Lung (tissue), 12 donors: ENCODE measurements around the gene CCDC8. TPM values are rescaled to one million over a fixed set of nuclear protein-coding genes. Genes with fewer than 3 reads are reported as not detected.
A peak's percentile ranks its signal among the peaks of the same experiment; 100 is the strongest.
"Not testable (repeated sequence)": the region's sequence is repeated elsewhere in the genome, so short reads cannot be mapped to it uniquely, and the experiment has no call there.

Experiments
- ATAC-seq: fragments of 200-7000 bp; cut with Tn5 transposase; one replicate; pipeline ENCODE4 v1.9.1; 2020; ENCODE audit warnings: moderate number of reproducible peaks; ENCODE audit not compliant: insufficient read depth, low FRiP score
- DNase-seq, 3 donors: peaks; one replicate each; pipeline ENCODE4 v3.0.0-alpha.2; 2013 to 2017
- H3K27ac ChIP-seq, 2 donors: one replicate each; pipeline ENCODE4 v1.5.1; 2013; ENCODE audit warnings: mild to moderate bottlenecking in 2 of 2, moderate library complexity in 2 of 2, control low read depth in 1 of 2, inconsistent platforms in 1 of 2, low read depth in 1 of 2, low read length in 1 of 2
- H3K27me3 ChIP-seq, 3 donors: one replicate each; pipeline ENCODE4 v1.5.1; 2013; ENCODE audit warnings: low read length in 2 of 3; ENCODE audit not compliant: control insufficient read depth in 3 of 3, insufficient read depth in 3 of 3
- H3K36me3 ChIP-seq, 4 donors: one replicate each; pipeline ENCODE4 v1.5.1; 2013; ENCODE audit warnings: low read length in 4 of 4, mild to moderate bottlenecking in 1 of 4, moderate library complexity in 1 of 4; ENCODE audit not compliant: control insufficient read depth in 4 of 4, insufficient read depth in 4 of 4
- H3K4me1 ChIP-seq, 5 donors: one replicate each; pipeline ENCODE4 v1.5.1; 2013; ENCODE audit warnings: low read length in 5 of 5, mild to moderate bottlenecking in 2 of 5, moderate library complexity in 1 of 5; ENCODE audit not compliant: control insufficient read depth in 5 of 5, insufficient read depth in 5 of 5
- H3K4me3 ChIP-seq: one replicate; pipeline ENCODE4 v1.5.1; 2013; ENCODE audit warnings: mild to moderate bottlenecking, control low read depth, moderate library complexity
- H3K9ac ChIP-seq, 2 donors: one replicate each; pipeline ENCODE4 v1.5.1; 2013; ENCODE audit warnings: low read length in 2 of 2, control low read depth in 1 of 2; ENCODE audit not compliant: insufficient read depth in 1 of 2
- H3K9me3 ChIP-seq, 4 donors: one replicate each; pipeline ENCODE4 v1.5.1; 2013; ENCODE audit warnings: low read length in 3 of 4, mild to moderate bottlenecking in 1 of 4, moderate library complexity in 1 of 4; ENCODE audit not compliant: control insufficient read depth in 4 of 4, insufficient read depth in 3 of 4
- WGBS, 2 donors: extraction: QIAGEN DNeasy Blood & Tissue Kit; methylation state at CpG; one replicate each; pipeline ENCODE4 v1.1.7; 2013; 5-methylcytosine and 5-hydroxymethylcytosine counted together
- polyA plus RNA-seq, 2 donors: library from polyadenylated mRNA; stranded (reverse); fragments of 200-250 nt; gene quantifications; one replicate each; pipeline ENCODE4 v1.2.1, GENCODE V29; 2013
- total RNA-seq, 2 donors: library from RNA; depleted of rRNA in 1 of 2; stranded (reverse); fragments of >200 nt in 1 of 2; gene quantifications; one replicate each; pipeline ENCODE4 v1.2.1, GENCODE V29; 2014 to 2021
- TF ChIP-seq, protein P1 (sequence below): IDR thresholded peaks from 2 replicates; pipeline ENCODE4 v1.5.1; 2012; ENCODE audit warnings: mild to moderate bottlenecking; ENCODE audit errors: control extremely low read depth, extremely low read depth
- donor health status: control.
- donor health status: control.
- donor health status: Bipolar disorder and iron deficiency.
- donor health status: healthy.
- donor health status: DM: yes; HTN: yes; CAD: no.

Gene CCDC8
- total and polyA plus RNA-seq, 4 donors = 3.9 to 45.7 (median 13.0) TPM

DNA sequence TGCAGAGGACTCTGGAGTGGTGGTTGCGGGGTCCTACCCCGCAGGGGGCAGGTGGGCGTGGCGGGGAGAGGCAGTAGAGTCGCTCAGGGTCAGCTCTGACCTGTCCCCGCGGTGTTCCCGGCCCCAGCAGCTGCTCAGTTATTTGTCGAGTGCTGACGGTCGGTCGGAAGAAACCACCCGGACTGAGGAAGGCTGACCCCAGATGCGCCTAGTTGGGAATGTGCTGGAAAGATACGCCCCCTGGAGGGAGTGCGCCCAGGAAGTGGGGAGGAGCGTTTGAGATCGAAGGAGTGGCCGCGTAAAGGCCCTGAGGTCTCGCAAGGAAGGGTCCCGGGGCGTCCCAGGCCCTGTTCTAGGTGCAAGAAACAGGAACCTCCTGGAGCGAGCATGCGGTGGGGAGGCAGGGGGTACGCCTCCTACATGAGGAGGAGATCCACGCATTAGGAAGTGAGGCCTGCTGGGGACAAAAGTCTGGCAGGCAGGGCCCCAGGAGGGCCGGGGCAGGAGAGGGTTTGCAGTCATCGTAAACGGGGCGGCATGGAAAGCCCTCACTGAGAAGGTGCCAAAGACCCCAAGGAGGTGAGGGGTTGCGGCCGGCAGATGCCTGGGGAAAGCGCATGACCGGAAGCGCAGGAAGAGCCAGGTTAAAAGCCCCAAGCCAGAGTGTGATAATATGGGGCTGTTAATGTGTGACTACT is 9.2 kb downstream of the CCDC8 start:
- 1 to 4% methylated on average over 36 of the region's 36 CpGs for WGBS, 2 donors
- Histone ChIP-seq H3K27me3 (no peaks in the 10 kb centered on the region), H3K9me3 (peaks cover 0 to 4% (median 0%) of the 10 kb centered on the region in 4 donors), H3K36me3 (no peaks in the 10 kb centered on the region), H3K27ac (peak overlapping the region in 1 of 2 donors; percentile 63), H3K4me1 (peaks cover 0 to 35% (median 12%) of the 10 kb centered on the region in 5 donors), H3K4me3 (peak overlapping the region; percentile 22), H3K9ac (peak overlapping the region in 1 of 2 donors; percentile 42)
- ATAC-seq (peak; percentile 23), DNase-seq (peak; percentile 79 to 82 (median 80))
- TF ChIP-seq, protein P1, sequence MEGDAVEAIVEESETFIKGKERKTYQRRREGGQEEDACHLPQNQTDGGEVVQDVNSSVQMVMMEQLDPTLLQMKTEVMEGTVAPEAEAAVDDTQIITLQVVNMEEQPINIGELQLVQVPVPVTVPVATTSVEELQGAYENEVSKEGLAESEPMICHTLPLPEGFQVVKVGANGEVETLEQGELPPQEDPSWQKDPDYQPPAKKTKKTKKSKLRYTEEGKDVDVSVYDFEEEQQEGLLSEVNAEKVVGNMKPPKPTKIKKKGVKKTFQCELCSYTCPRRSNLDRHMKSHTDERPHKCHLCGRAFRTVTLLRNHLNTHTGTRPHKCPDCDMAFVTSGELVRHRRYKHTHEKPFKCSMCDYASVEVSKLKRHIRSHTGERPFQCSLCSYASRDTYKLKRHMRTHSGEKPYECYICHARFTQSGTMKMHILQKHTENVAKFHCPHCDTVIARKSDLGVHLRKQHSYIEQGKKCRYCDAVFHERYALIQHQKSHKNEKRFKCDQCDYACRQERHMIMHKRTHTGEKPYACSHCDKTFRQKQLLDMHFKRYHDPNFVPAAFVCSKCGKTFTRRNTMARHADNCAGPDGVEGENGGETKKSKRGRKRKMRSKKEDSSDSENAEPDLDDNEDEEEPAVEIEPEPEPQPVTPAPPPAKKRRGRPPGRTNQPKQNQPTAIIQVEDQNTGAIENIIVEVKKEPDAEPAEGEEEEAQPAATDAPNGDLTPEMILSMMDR = no peak

- Histone ChIP-seq H3K4me3 (no peak overlapping the region), H3K9me3 (peaks cover 0 to 4% (median 0%) of the 10 kb centered on the region in 4 donors), H3K27me3 (no peaks in the 10 kb centered on the region), H3K36me3 (no peaks in the 10 kb centered on the region), H3K4me1 (peaks cover 0 to 25% (median 5%) of the 10 kb centered on the region in 5 donors), H3K9ac (no peak overlapping the region), H3K27ac (no peak overlapping the region)
- 89 to 90% methylated on average over 11 of the region's 11 CpGs for WGBS, 2 donors
- ATAC-seq (no peak), DNase-seq (no peak)
- TF ChIP-seq, protein P1 = no peak
Measured at GRCh38 chr19:46402725-46403124, 10.6 kb downstream of the CCDC8 start.

DNA sequence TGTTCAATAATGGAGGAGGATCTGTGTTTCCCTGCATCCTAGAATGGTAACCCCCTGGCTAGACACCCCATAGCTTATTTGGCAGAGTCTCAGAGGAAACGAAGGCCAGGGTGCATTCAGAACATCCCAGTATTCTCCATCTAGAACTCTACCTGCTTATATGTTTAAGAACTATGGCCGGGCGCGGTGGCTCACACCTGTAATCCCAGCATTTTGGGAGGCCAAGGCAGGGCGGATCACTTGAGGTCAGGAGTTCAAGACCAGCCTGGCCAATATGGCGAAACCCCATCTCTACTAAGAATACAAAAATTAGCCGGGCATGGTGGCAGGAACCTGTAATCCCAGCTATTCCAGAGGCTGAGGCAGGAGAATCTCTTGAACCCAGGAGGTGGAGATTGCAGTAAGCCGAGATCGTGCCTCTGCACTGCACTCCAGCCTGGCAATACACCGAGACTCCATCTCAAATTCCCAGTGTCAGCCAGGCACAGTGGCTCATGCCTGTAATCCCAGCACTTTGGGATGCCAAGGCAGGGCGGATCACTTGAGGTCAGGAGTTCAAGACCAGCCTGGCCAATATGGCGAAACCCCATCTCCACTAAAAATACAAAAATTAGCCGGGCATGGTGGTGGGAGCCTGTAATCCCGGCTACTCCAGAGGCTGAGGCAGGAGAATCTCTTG is 15.4 kb downstream of the CCDC8 start:
- H3K4me1 ChIP-seq = peaks cover 0 to 17% (median 0%) of the 10 kb centered on the region in 5 donors
- H3K4me3 ChIP-seq, H3K27me3 ChIP-seq, ATAC-seq, H3K36me3 ChIP-seq, H3K9me3 ChIP-seq, DNase-seq, H3K9ac ChIP-seq, H3K27ac ChIP-seq: not testable (repeated sequence)
- WGBS, 2 donors = 91% methylated on average over 14 of the region's 14 CpGs

- WGBS, 2 donors = 85% methylated on average over 5 of the region's 5 CpGs
Measured at GRCh38 chr19:46394402-46394797, 19.0 kb downstream of the CCDC8 start.

More at GRCh38 chr19:46394402-46394797, 19.0 kb downstream of the CCDC8 start:
- peaks cover 4 to 29% (median 8%) of the 10 kb centered on the region in 4 donors for H3K36me3 ChIP-seq
- no peak for DNase-seq
- TF ChIP-seq, protein P1 = no peak
- H3K9ac ChIP-seq = no peak overlapping the region
- no peak overlapping the region for H3K27ac ChIP-seq
- no peak for ATAC-seq
- no peaks in the 10 kb centered on the region for H3K27me3 ChIP-seq
- no peaks in the 10 kb centered on the region for H3K9me3 ChIP-seq
- H3K4me3 ChIP-seq = no peak overlapping the region
- peaks cover 0 to 35% (median 5%) of the 10 kb centered on the region in 5 donors for H3K4me1 ChIP-seq
